Endometrium (tissue), 2 donors: ENCODE data around the gene NTSR2.

Experiments
- FAIRE-seq: peaks from 2 replicates; lab custom pipeline; 2012; peaks lifted over from hg19 to GRCh38; lab: Jason Lieb, UNC
- donor health status: control.
- donor health status: control.

NTSR2 gene

GRCh38 chr2:11669454-11670291 is at the start of gene NTSR2:
Gene NTSR2, minus strand, starts transcription at chr2:11670195. Its CDS starts 66 bp downstream, at chr2:11670129.
- FAIRE-seq, result no peak

GRCh38 chr2:11719230-11719977 is 49.4 kb upstream of the NTSR2 start:
- no peak for FAIRE-seq

DNA sequence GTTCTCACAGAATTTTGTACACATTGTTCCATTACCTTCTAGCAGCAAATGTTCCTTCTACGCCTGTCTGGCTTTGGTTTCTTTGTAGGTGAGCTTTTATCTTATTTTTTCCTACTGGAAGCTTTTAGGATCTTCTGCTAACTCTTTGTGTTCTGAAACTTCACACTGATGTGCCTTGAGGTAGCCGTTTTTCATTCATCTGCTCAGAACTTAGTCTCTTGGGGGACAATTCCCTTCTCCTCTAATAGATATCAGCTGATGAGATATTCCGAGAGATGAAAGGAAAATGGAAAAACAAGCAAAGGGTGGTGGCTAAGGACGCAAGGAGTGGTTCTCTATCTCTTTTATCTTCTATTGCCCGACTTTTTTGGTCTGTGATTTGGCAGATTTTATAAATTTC is 48.6 kb upstream of the NTSR2 start:
- FAIRE-seq, result no peak

DNA sequence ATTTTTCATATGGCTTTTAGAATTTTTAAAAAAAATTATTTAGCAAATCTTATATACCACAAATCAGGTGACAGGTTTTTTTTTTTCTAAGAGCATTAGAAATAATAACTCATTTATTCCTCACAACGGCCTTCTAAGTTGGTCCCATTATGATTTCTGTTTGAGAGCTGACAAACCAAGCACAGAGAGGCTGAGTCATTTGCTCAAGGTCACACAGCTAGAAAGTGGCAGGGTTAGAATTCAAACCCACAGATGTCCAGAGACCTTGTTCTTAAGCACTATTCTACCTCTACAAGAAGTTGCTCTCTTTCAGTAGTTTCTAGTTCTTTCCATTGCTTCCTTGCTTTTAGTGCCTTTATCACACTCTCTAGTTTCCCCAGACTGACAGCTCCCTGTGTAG is 47.6 kb upstream of the NTSR2 start:
- FAIRE-seq, result no peak

GRCh38 chr2:11716689-11717321 is 46.8 kb upstream of the NTSR2 start:
- no peak for FAIRE-seq

GRCh38 chr2:11715987-11716652 is 46.1 kb upstream of the NTSR2 start:
- no peak for FAIRE-seq

GRCh38 chr2:11713815-11714214 is 43.8 kb upstream of the NTSR2 start:
- FAIRE-seq, result no peak

GRCh38 chr2:11712866-11713265 is 42.9 kb upstream of the NTSR2 start:
- no peak for FAIRE-seq

DNA sequence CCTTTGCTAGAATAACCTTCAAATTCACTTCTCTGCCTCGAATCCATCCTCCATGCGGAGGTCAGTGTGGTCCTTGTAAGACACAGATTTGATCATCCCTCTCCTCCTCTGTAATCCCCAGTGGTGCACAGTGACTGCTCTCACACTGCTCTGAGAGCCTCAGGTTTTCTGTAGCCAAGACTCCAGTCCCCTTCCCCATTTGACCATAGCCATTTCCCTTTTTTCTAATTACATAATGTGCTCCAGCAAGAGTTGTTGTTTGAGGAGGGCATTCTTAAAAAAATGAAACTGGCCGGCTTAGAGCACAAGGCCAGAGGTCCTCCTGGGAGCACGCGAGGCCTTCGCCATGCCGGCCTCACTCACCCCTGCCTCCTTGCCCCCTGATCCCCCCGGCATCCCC is 41.8 kb upstream of the NTSR2 start:
- FAIRE-seq, result no peak

- FAIRE-seq, result no peak
Observed at GRCh38 chr2:11711354-11711716, 41.3 kb upstream of the NTSR2 start.

- FAIRE-seq, result no peak
Observed at GRCh38 chr2:11710632-11711353, 40.8 kb upstream of the NTSR2 start.

DNA sequence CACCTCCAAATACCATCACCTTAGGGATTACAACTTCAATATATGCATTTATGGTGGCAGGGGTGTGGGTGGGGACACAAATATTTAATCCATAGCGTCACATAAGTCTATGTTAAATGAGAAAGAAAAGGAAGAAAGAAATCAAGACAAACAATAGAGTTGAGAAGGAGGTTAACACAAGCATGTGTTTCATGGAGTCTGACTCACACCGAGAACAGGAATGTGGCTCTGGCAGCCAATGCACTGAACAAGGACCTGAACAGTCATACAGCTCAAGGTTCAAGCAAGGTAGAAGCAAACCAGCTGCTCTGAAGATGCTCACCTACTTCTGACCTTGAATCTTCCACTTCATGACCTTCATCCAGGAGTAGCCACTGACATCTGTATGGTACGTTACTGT is 40.2 kb upstream of the NTSR2 start:
- FAIRE-seq, result no peak

DNA sequence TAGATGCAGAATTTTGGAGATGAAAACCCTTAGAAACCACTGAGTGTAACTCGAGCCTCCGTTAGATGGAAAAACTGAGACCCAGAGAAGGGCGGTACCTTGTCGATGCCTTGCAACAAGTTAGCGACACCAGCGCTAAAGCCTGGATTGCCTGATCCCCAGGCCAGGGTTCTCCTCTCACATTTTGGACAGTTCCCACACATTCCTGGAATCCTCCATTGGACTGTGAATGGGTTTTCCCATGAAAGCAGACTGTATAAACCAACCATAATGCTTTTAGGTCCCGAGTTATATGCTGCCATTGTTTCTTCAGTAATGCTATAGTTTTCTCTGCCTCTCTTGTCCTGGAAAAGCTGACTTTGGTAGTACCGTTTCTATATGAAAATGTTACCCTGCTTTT is 39.3 kb upstream of the NTSR2 start:
- no peak for FAIRE-seq

GRCh38 chr2:11708106-11708505 is 38.1 kb upstream of the NTSR2 start:
- no peak for FAIRE-seq

- FAIRE-seq, result no peak
Observed at GRCh38 chr2:11705711-11706110, 35.7 kb upstream of the NTSR2 start.

- FAIRE-seq, result no peak
Observed at GRCh38 chr2:11705063-11705462, 35.1 kb upstream of the NTSR2 start.

- FAIRE-seq, result no peak
Observed at GRCh38 chr2:11703700-11704099, 33.7 kb upstream of the NTSR2 start.

GRCh38 chr2:11702946-11703345 is 33.0 kb upstream of the NTSR2 start:
- FAIRE-seq, result no peak

DNA sequence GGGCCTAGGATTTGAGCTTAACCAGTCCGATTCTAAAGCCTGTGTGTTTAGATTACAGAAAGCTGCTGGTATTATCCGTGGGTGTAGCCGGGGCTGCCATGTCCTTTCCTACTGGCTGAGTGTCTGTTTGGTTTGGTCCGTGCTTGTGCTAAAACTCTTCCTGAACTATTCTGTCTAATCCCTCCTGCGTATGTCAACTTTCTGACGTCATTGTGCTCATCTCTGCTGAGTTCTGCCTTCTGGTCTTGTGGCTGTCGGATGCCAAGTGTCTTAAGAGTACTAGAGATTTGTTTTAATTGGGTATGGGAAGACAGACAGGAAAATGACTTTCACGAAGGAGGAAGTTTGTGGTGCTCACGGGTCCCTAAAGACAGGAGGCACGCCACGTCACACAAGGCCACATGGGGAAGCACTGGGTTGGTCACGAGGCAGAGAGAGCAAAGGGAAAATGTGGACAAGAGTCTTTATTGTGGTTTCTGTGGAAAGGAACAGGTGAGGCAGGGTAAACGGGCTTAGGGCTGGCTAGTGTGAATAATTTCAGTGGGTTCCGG is 31.8 kb upstream of the NTSR2 start:
- FAIRE-seq, result no peak

GRCh38 chr2:11701206-11701605 is 31.2 kb upstream of the NTSR2 start:
- FAIRE-seq, result no peak
